Activated naive CD8-positive, alpha-beta T cell treated with anti-CD3 and anti-CD28 coated beads, Interleukin-2, amount 50 U/mL, for 16 hours (primary cell): ENCODE results near the gene KLHL11.
"Not testable (repeated sequence)": the region's sequence is repeated elsewhere in the genome, so short reads cannot be mapped to it uniquely, and the experiment has no call there.

ENCODE experiments used
- DNase-seq: peaks from one replicate; pipeline ENCODE4 v3.0.0-alpha.2; 2020; ENCODE audit warnings: low read depth, low spot score

Gene KLHL11

DNA sequence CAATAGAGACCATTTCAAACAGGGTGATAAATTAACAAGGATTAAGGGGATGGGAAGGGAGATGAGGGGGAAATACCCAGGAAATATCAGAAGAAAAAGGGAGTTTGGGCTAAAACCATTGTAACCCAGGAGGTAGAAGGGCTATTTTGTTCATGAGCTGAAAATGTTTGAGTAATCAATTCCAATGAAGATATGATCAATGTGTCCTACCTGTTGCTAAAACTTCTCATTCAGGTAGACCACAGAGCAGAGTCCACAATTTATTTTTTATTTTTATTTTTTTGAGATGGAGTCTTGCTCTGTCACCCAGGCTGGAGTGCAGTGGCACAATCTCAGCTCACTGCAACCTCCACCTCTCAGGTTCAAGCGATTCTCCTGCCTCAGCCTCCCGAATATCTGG is 25.8 kb downstream of the KLHL11 start:
- not testable (repeated sequence) for DNase-seq

GRCh38 chr17:41837761-41838538 is 27.3 kb downstream of the KLHL11 start, which contains the start of gene KLHL10:
Gene KLHL10 (plus strand): TSS chr17:41837825. CDS start chr17:41837933, 108 bp downstream.
- no peak for DNase-seq

- no peak for DNase-seq
Measured at GRCh38 chr17:41836550-41837196, 28.6 kb downstream of the KLHL11 start.

GRCh38 chr17:41835800-41836549 is 29.2 kb downstream of the KLHL11 start, which contains the start of gene NT5C3B:
Gene NT5C3B (minus strand): TSS chr17:41836232. CDS start chr17:41836193, 39 bp downstream.
- DNase-seq, result no peak

DNA sequence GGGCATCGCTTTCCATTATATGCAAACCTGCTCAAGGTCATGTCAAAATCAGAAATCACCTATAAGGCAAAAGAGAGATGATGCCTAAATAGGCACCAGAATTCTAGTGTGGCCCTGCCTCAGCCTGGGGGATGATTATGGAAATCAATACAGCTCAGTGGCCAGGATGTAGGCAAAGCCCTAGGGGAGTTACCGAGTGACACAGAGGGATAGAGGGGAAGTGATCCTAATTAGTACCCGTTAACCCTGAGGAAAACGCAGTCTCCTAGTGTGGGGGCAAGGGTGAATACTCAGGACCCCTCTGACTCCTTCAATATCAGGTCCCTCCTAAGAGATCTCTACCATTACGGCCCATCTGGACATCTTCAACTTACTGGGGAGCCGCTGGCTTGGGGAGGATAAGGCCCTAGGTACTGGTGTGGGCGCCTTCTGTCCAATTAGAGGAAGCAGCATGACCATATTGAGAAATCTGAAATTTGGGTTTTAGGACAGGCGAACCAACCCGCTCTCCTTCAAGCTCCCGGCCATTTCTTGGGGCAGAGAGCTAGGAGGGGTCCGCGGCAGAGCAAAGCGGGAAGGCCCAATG is 29.9 kb downstream of the KLHL11 start:
- DNase-seq, result no peak

GRCh38 chr17:41829961-41830360 is 35.3 kb downstream of the KLHL11 start:
- DNase-seq, result not testable (repeated sequence)

DNA sequence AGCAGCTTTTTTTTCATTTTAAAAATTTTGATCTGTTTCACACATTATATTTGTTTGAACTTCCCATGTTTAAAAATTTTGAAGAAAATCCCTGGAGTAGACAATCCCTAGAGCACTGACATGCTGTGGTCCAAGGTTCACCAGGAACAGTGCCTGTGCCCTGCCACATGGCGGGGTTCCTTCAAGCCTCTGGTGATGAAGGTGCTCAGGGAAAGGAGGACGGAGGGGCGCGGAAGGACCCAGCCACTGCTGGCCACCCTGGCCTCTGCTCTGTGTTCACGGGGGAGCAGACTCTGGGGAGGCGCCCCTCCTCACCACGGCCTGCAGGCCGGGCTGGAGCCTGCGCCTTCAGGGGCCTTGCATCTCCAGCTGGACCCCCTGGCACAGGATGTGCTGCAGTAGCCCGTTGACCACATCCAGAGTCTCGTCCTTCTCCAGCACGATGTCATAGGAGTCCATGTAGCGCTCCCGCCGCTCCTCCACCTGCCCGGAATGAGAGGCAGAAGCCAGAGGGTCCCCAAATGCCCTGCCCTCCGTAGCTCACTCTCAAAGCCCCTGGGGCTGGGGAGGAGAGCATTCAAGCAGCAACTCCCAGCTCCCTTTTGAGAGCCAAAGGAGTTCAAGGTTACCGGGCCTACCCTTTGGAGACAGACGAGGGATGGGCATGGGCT is 39.9 kb downstream of the KLHL11 start:
- DNase-seq, result no peak

- DNase-seq, result no peak
Measured at GRCh38 chr17:41824086-41824485, 41.1 kb downstream of the KLHL11 start.

DNA sequence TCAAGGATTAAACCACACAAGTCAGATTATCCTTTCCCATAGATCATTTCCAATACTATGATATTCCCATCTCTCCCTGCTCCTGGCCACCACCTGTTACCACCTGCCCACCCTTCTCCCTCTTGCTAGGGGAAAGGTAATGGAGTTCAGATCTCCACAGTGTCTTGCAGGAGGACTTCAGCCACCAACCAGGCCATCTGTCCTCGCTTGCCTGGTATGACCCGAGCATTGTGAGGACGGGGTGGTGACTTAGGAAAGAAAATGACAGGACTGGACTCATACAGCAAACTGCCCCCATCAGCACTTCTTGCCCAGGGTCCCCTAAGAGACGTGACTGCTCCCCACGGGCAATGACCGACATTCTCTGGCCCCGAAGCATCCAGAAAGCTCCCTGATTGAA is 41.6 kb downstream of the KLHL11 start:
- no peak for DNase-seq

GRCh38 chr17:41823141-41823524 is 42.1 kb downstream of the KLHL11 start:
- no peak for DNase-seq

DNA sequence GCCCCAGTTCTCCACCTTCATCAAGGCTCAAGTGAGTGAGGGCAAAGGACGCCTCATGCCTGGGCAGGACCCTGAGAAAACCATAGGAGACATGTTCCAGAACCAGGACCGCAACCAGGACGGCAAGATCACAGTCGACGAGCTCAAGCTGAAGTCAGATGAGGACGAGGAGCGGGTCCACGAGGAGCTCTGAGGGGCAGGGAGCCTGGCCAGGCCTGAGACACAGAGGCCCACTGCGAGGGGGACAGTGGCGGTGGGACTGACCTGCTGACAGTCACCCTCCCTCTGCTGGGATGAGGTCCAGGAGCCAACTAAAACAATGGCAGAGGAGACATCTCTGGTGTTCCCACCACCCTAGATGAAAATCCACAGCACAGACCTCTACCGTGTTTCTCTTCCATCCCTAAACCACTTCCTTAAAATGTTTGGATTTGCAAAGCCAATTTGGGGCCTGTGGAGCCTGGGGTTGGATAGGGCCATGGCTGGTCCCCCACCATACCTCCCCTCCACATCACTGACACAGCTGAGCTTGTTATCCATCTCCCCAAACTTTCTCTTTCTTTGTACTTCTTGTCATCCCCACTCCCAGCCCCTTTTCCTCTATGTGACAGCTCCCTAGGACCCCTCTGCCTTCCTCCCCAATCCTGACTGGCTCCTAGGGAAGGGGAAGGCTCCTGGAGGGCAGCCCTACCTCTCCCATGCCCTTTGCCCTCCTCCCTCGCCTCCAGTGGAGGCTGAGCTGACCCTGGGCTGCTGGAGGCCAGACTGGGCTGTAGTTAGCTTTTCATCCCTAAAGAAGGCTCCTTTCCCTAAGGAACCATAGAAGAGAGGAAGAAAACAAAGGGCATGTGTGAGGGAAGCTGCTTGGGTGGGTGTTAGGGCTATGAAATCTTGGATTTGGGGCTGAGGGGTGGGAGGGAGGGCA is 42.7 kb downstream of the KLHL11 start:
- no peak for DNase-seq

- DNase-seq, result no peak
Measured at GRCh38 chr17:41821776-41822175, 43.4 kb downstream of the KLHL11 start.

DNA sequence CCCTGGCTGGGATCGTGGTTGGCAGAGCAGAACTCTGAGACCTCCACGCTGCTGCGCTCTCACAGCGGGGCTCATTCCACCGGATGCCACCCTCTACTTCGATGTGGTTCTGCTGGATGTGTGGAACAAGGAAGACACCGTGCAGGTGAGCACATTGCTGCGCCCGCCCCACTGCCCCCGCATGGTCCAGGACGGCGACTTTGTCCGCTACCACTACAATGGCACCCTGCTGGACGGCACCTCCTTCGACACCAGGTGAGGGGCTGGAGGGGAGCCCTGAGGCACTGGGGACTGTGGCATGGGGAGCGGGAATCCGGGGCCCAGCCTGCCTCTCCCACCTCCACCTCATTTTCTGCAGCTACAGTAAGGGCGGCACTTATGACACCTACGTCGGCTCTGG is 47.2 kb downstream of the KLHL11 start:
- no peak for DNase-seq

DNA sequence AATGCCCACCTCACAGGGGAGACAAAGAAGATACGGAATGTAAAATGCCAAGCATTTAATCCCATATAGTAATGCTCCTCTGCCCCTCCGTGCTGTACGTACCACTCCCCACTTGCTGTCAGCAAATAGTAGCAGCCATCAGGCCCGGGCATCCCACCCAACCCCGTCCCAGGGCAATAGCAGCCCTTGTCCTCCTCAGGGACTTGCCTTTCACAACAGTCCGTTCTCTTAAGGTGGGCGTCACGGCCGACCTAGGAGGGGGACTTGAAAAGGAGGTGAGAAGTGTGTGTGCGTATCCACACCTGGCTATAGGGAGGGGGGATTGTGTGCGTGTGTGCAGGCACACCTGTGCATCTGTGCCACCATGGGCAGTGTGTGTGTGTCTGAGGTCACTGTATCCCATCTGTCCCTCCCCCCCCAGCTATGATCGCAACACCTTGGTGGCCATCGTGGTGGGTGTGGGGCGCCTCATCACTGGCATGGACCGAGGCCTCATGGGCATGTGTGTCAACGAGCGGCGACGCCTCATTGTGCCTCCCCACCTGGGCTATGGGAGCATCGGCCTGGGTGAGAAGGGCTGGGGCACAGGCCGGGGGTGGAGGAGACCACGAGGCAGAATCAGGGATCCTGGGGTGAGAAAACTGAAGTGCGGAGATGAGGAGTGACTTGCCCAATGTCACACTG is 48.4 kb downstream of the KLHL11 start:
- DNase-seq, result no peak

GRCh38 chr17:41814195-41814594 is 51.0 kb downstream of the KLHL11 start:
- no peak for DNase-seq

DNA sequence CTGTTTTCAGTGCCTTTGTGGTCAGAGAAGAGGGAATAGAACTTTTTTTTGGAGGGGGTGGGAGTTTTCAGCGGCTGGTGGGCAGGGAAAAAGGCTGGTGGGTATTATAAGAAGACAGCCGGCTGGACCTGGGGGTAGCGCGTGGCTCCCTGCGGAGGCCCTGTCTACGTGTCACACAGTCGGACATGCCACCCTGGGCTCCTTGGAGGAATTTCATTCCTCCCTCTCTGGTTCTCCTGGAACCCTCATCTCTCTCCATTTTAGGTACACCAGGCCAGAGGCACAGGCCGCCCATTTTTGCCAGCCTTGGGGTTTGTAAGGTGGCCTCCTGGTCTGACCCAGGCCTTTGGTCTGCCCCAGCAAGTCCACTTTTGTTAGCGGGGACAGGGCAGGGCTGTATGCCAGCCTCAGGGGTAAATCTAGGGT is 51.5 kb downstream of the KLHL11 start:
- DNase-seq, result no peak

GRCh38 chr17:41813152-41813680 is 52.0 kb downstream of the KLHL11 start:
- no peak for DNase-seq

- no peak for DNase-seq
Measured at GRCh38 chr17:41812381-41813151, 52.7 kb downstream of the KLHL11 start, which contains the start of gene FKBP10. Gene FKBP10 (plus strand): TSS chr17:41813004. CDS start chr17:41813035, 31 bp downstream.
